Mesendoderm (in vitro differentiated cells): ENCODE results near the gene SLC1A2.

Experiments
- DNase-seq: peaks from one replicate; pipeline ENCODE4 v3.0.0; 2013
- H2AK5ac ChIP-seq: 2 replicates; pipeline ENCODE4 v1.6.1; 2013; ENCODE audit warnings: low read length, inconsistent platforms
- H2BK120ac ChIP-seq: 2 replicates; pipeline ENCODE4 v1.6.1; 2013; ENCODE audit warnings: low read depth, mild to moderate bottlenecking, low read length, moderate library complexity, mixed read lengths
- H2BK15ac ChIP-seq: replicated peaks from 2 replicates; pipeline ENCODE4 v1.6.1; 2013; ENCODE audit warnings: low read depth, mild to moderate bottlenecking, moderate library complexity
- H2BK5ac ChIP-seq: 2 replicates; pipeline ENCODE4 v1.6.1; 2013; ENCODE audit warnings: low read length, inconsistent platforms
- H3K18ac ChIP-seq: 2 replicates; pipeline ENCODE4 v1.6.1; 2013; ENCODE audit warnings: mild to moderate bottlenecking, low read length, mixed read lengths
- H3K23ac ChIP-seq: one replicate; pipeline ENCODE4 v1.6.1; 2013; ENCODE audit warnings: low read length
- H3K27ac ChIP-seq: 2 replicates; pipeline ENCODE4 v1.5.1; 2013; ENCODE audit warnings: low read depth, mild to moderate bottlenecking, inconsistent platforms, low read length, moderate library complexity
- H3K27me3 ChIP-seq: 2 replicates; pipeline ENCODE4 v1.6.1; 2013; ENCODE audit warnings: low read length, control low read depth, mild to moderate bottlenecking, inconsistent platforms; ENCODE audit not compliant: insufficient read depth, poor library complexity
- H3K36me3 ChIP-seq: 2 replicates; pipeline ENCODE4 v1.6.1; 2013; ENCODE audit warnings: low read length, inconsistent platforms; ENCODE audit not compliant: control insufficient read depth, insufficient read depth
- H3K4ac ChIP-seq: one replicate; pipeline ENCODE4 v1.6.1; 2013; ENCODE audit warnings: low read depth, mild to moderate bottlenecking, low read length, moderate library complexity
- H3K4me1 ChIP-seq: 2 replicates; pipeline ENCODE4 v1.6.1; 2013; ENCODE audit warnings: low read depth, low read length, inconsistent platforms; ENCODE audit not compliant: control insufficient read depth
- H3K4me2 ChIP-seq: 2 replicates; pipeline ENCODE4 v1.6.1; 2013; ENCODE audit warnings: low read length
- H3K4me3 ChIP-seq: 2 replicates; pipeline ENCODE4 v1.5.1; 2013; ENCODE audit warnings: mild to moderate bottlenecking, low read length
- H3K56ac ChIP-seq: one replicate; pipeline ENCODE4 v1.6.1; 2013; ENCODE audit warnings: low read length
- H3K79me1 ChIP-seq: 2 replicates; pipeline ENCODE4 v1.6.1; 2013; ENCODE audit warnings: low read length, inconsistent platforms
- H3K79me2 ChIP-seq: 2 replicates; pipeline ENCODE4 v1.6.1; 2013; ENCODE audit warnings: mild to moderate bottlenecking, low read length; ENCODE audit not compliant: control insufficient read depth, insufficient read depth
- H3K9ac ChIP-seq: 2 replicates; pipeline ENCODE4 v1.6.1; 2013; ENCODE audit warnings: low read length, inconsistent platforms
- H4K5ac ChIP-seq: one replicate; pipeline ENCODE4 v1.6.1; 2013; ENCODE audit warnings: low read length
- H4K8ac ChIP-seq: one replicate; pipeline ENCODE4 v1.6.1; 2013; ENCODE audit warnings: low read depth, mild to moderate bottlenecking, control low read depth, low read length, moderate library complexity
- WGBS: extraction: QIAGEN DNeasy Blood & Tissue Kit; methylation state at CpG from one replicate; pipeline ENCODE4 v1.1.7; 2013; ENCODE audit warnings: low lambda C conversion rate, missing lambda C conversion rate; ENCODE audit not compliant: insufficient coverage; ENCODE audit errors: extremely low coverage; 5-methylcytosine and 5-hydroxymethylcytosine counted together

SLC1A2 gene

DNA sequence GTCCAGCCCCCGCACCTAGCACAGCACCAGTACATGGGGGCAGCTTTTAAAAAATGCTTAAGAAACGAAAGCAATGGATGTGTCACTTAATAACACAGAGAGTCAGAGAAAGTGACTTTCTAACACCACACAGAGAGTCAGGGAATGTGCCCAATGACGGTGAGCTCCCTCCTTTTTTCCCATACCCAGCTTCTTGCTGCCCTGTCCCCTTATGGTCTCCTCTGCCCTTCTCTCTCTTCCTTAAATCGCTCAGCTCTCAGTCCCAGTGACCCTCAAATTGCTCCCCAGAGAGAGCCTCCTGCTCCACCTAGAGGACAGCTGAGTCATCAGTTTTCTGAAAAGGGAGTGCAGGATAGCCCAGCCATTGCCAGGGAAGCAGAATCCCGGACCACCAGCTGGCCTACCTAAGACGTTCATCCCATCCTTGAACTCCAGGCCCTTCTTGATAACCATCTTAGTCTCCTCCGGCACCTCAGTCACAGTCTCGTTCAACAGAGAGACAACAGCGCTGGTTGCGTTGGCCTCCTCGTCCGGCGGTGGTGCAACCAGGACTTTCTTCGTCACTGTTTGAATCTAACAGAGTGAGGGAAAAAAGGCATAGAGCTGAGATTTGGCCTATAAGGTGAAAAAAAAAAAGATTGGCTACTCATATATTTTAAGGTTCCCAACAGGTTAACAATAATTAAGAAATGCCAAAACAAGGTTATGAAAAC, 113.5 kb downstream of the SLC1A2 start:
- H3K4ac ChIP-seq: no peak overlapping the region
- no peak overlapping the region for H2BK120ac ChIP-seq
- H3K4me1 ChIP-seq: no peaks in the 10 kb centered on the region
- no peak overlapping the region for H3K4me3 ChIP-seq
- H3K4me2 ChIP-seq: no peak overlapping the region
- no peak overlapping the region for H2BK5ac ChIP-seq
- H3K56ac ChIP-seq: no peak overlapping the region
- peak; percentile 86 for DNase-seq
- WGBS: no CpG with 5 or more reads among the region's 14 CpGs
- H3K18ac ChIP-seq: no peak overlapping the region
- H4K8ac ChIP-seq: no peak overlapping the region
- no peak overlapping the region for H3K9ac ChIP-seq
- H3K79me1 ChIP-seq: no peaks in the 10 kb centered on the region
- no peak overlapping the region for H2BK15ac ChIP-seq
- no peak overlapping the region for H3K23ac ChIP-seq
- no peak overlapping the region for H2AK5ac ChIP-seq
- H3K27ac ChIP-seq: no peak overlapping the region
- no peaks in the 10 kb centered on the region for H3K36me3 ChIP-seq
- H3K27me3 ChIP-seq: no peaks in the 10 kb centered on the region
- H3K79me2 ChIP-seq: no peaks in the 10 kb centered on the region
- no peak overlapping the region for H4K5ac ChIP-seq

DNA sequence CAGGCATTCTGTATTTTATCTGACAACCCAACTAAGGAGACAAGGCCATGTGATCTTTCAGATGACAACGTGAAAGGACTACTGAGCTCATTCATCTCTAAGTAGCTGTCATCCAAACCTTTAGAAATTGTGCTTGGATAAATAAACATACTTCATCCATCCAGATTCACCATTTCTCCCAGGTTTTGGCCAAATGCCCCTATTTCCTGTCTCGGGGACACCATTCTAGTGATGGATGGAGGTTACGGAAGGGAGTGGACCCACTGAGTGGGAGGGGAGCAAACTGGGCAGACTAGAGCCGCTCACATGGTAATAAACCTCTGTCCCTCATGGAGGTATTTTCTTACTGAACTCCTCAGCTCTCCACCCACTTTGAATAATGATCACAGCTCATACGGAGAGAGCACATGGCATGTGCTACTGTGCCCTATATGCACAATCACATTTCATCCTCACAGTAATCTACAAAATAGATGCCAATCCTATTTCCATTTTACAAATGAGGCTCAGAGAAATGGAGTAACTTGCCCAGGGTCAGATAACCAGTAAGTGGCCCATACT, 114.4 kb downstream of the SLC1A2 start:
- no peaks in the 10 kb centered on the region for H3K27me3 ChIP-seq
- H3K56ac ChIP-seq: no peak overlapping the region
- no peak overlapping the region for H3K4me3 ChIP-seq
- no peak overlapping the region for H3K23ac ChIP-seq
- H3K79me1 ChIP-seq: no peaks in the 10 kb centered on the region
- DNase-seq: no peak
- no peak overlapping the region for H3K4ac ChIP-seq
- H3K27ac ChIP-seq: no peak overlapping the region
- H2BK120ac ChIP-seq: no peak overlapping the region
- H3K4me1 ChIP-seq: no peaks in the 10 kb centered on the region
- H4K8ac ChIP-seq: no peak overlapping the region
- no peak overlapping the region for H2BK15ac ChIP-seq
- H3K79me2 ChIP-seq: no peaks in the 10 kb centered on the region
- no peak overlapping the region for H3K4me2 ChIP-seq
- no CpG with 5 or more reads among the region's 5 CpGs for WGBS
- H2AK5ac ChIP-seq: no peak overlapping the region
- H4K5ac ChIP-seq: no peak overlapping the region
- no peak overlapping the region for H3K9ac ChIP-seq
- no peak overlapping the region for H2BK5ac ChIP-seq
- H3K36me3 ChIP-seq: no peaks in the 10 kb centered on the region
- H3K18ac ChIP-seq: no peak overlapping the region

DNA sequence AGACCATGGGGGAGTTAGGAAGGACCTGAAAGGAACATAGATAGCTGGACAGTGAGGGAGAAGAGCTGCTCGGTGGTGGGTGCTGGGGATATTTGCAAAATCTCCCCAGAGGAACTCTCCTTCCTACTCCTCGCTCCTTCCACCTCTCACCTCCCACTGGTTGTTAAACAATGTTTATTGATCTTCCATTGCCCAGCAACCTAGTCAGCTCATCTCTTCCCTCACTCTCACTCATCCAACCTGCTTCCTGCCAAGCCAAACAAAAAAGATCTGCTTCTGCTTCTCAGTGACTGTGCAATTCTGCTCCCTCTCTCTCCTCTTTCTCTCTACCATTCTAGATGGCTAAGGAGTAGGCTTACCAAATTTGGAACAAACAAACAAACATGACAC, 115.0 kb downstream of the SLC1A2 start:
- no peak overlapping the region for H3K18ac ChIP-seq
- H3K56ac ChIP-seq: no peak overlapping the region
- no peak overlapping the region for H2BK120ac ChIP-seq
- H4K8ac ChIP-seq: no peak overlapping the region
- H2BK15ac ChIP-seq: no peak overlapping the region
- no peaks in the 10 kb centered on the region for H3K4me1 ChIP-seq
- H3K4ac ChIP-seq: no peak overlapping the region
- no peaks in the 10 kb centered on the region for H3K27me3 ChIP-seq
- H2AK5ac ChIP-seq: no peak overlapping the region
- H3K27ac ChIP-seq: no peak overlapping the region
- no peaks in the 10 kb centered on the region for H3K79me2 ChIP-seq
- H3K79me1 ChIP-seq: no peaks in the 10 kb centered on the region
- no peaks in the 10 kb centered on the region for H3K36me3 ChIP-seq
- H3K23ac ChIP-seq: no peak overlapping the region
- H4K5ac ChIP-seq: no peak overlapping the region
- WGBS: no CpG with 5 or more reads among the region's 2 CpGs
- no peak overlapping the region for H3K4me2 ChIP-seq
- peak; percentile 79 for DNase-seq
- H3K4me3 ChIP-seq: no peak overlapping the region
- no peak overlapping the region for H3K9ac ChIP-seq
- H2BK5ac ChIP-seq: no peak overlapping the region

DNA sequence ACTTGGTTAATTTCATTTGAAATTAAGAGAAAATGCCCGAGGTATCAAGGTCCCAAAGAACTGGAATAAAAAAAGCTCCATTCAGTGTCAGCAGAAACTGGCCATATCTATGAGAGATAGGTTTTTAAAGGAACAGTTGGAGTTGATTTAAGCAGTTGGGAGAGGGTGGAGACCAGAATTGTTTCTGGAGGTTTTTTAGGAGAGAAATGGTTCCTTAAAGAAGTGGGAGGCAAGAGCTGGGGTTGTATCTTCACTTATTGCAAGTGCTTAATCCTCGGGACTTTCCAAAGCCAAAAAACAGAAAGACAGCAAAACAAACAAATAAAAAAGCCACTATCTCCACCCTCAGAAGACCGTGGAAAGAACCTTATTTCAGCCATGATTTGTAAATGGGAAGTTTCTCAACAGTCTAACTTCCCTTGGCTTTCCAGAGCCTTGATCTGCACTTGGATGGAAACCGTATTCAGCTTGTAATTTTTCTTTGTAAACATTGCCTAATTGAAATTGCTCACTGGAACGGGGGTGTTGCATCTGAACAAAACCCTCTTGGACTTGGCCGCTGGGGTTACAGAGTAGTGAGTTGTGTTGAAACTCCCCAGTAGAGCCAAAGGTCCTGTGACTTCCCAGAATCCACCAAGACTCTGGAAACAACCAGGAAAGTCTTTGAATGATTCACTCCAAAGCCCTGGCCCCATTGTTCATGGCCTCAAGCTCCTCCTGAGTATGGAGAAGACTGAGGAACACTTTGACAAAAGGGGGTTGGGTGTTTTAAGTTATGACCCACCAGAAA, 115.6 kb downstream of the SLC1A2 start:
- Histone ChIP-seq H3K56ac (no peak overlapping the region), H3K23ac (no peak overlapping the region), H2BK120ac (no peak overlapping the region), H3K4ac (no peak overlapping the region), H2BK5ac (no peak overlapping the region), H3K18ac (no peak overlapping the region), H3K79me1 (no peaks in the 10 kb centered on the region), H3K79me2 (no peaks in the 10 kb centered on the region), H2AK5ac (no peak overlapping the region), H3K4me2 (no peak overlapping the region), H3K4me3 (no peak overlapping the region), H4K5ac (no peak overlapping the region), H3K36me3 (no peaks in the 10 kb centered on the region), H3K27me3 (no peaks in the 10 kb centered on the region), H4K8ac (no peak overlapping the region), H3K27ac (no peak overlapping the region), H3K4me1 (no peaks in the 10 kb centered on the region), H2BK15ac (no peak overlapping the region), H3K9ac (no peak overlapping the region)
- WGBS: no CpG with 5 or more reads among the region's 6 CpGs
- DNase-seq: no peak

DNA sequence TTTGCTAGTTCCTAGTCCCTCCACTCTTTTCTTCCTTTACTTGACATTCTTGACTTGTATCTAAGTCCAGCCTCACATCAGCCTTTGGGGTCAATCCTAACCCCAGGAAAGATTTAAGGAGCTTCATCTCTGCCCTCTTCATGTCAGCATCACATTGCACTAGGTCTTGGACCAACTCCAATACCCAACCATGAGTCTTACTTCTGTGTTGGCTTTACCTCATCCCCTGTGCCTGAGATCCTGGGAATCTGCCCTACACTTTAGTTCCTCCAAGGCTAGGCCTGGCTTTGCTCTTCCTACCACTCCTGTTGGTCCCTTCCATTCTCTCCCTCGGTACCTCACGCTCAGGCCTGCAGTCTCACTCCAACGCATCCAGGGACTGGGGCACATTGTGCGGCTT, 117.0 kb downstream of the SLC1A2 start:
- no peaks in the 10 kb centered on the region for H3K27me3 ChIP-seq
- no peak overlapping the region for H3K56ac ChIP-seq
- DNase-seq: no peak
- H4K8ac ChIP-seq: no peak overlapping the region
- no peak overlapping the region for H2BK5ac ChIP-seq
- H2BK15ac ChIP-seq: no peak overlapping the region
- H4K5ac ChIP-seq: no peak overlapping the region
- no peaks in the 10 kb centered on the region for H3K79me2 ChIP-seq
- H3K9ac ChIP-seq: no peak overlapping the region
- H3K27ac ChIP-seq: no peak overlapping the region
- H3K4me3 ChIP-seq: no peak overlapping the region
- no peak overlapping the region for H3K4ac ChIP-seq
- no peaks in the 10 kb centered on the region for H3K4me1 ChIP-seq
- H3K4me2 ChIP-seq: no peak overlapping the region
- H3K79me1 ChIP-seq: no peaks in the 10 kb centered on the region
- no CpG with 5 or more reads among the region's 4 CpGs for WGBS
- no peak overlapping the region for H2BK120ac ChIP-seq
- H2AK5ac ChIP-seq: no peak overlapping the region
- no peak overlapping the region for H3K18ac ChIP-seq
- no peak overlapping the region for H3K23ac ChIP-seq
- no peaks in the 10 kb centered on the region for H3K36me3 ChIP-seq
